ENCODE data around the gene INO80E. TPM values are rescaled to one million over a fixed set of nuclear protein-coding genes. Genes with fewer than 3 reads are reported as not detected.
A peak's percentile ranks its signal among the peaks of the same experiment; 100 is the strongest.

Gene INO80E
- total RNA-seq, 1 donor from 2014 or later, result 71.4 TPM

DNA sequence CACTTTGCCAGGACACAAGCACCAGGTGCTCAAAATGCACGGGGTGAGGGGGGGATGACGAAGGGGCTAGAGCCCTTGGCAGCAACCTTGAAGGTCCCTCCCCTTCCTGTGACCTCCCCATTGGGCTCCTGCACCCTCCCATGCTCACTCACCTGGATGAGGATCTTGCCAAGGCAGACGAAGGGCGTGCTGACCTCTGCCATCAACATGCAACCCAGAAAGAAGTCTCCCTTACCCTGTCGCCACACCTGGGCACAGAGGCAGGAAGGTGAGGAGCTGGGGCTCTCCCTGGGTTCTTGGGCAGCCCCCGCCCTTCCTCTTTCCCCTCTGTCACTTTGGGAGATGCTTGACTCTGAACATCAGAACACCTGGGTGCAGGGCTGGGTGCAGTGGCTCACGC, 29.5 kb downstream of the INO80E start:
- H3K9me3 Mint-ChIP-seq (ENCODE audit: unreplicated experiment), result peaks cover 7% of the 10 kb centered on the region
- TF ChIP-seq, protein P1, sequence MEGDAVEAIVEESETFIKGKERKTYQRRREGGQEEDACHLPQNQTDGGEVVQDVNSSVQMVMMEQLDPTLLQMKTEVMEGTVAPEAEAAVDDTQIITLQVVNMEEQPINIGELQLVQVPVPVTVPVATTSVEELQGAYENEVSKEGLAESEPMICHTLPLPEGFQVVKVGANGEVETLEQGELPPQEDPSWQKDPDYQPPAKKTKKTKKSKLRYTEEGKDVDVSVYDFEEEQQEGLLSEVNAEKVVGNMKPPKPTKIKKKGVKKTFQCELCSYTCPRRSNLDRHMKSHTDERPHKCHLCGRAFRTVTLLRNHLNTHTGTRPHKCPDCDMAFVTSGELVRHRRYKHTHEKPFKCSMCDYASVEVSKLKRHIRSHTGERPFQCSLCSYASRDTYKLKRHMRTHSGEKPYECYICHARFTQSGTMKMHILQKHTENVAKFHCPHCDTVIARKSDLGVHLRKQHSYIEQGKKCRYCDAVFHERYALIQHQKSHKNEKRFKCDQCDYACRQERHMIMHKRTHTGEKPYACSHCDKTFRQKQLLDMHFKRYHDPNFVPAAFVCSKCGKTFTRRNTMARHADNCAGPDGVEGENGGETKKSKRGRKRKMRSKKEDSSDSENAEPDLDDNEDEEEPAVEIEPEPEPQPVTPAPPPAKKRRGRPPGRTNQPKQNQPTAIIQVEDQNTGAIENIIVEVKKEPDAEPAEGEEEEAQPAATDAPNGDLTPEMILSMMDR (IDR thresholded peaks at IDR 0.05; ENCODE audit: partially characterized antibody, unreplicated experiment), result no peak
- DNase-seq, result no peak
- peaks cover 17% of the 10 kb centered on the region for H3K27me3 Mint-ChIP-seq (ENCODE audit: unreplicated experiment)
- H3K4me1 Mint-ChIP-seq (ENCODE audit: low read depth, unreplicated experiment), result peaks cover 25% of the 10 kb centered on the region
- no peak overlapping the region for H3K27ac Mint-ChIP-seq (ENCODE audit: unreplicated experiment)
- H3K36me3 Mint-ChIP-seq (ENCODE audit: unreplicated experiment), result no peaks in the 10 kb centered on the region
- H3K4me3 Mint-ChIP-seq (ENCODE audit: unreplicated experiment), result no peak overlapping the region

DNA sequence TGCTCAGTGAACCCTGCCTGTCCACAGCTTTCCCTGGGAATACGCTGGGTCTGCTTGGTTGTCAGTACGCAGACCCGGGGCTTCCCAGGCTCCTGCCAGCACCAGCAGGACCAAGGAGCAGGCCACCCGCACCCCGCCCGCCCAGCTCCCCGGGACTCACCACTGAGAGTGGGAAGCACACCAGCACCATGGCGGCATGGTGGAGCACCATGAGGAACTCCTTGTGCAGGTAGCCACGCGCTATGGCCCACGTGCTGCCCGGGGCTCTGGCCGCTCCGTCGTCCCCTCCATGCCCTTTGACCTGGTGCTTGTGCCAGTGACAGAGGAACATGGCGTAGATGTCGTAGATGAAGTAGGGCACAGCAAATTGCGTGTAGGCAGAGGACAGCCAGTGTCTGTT, 30.4 kb downstream of the INO80E start:
- Mint-ChIP-seq H3K36me3 (ENCODE audit: unreplicated experiment) (no peaks in the 10 kb centered on the region), H3K4me3 (ENCODE audit: unreplicated experiment) (peak overlapping the region; percentile 50), H3K4me1 (ENCODE audit: low read depth, unreplicated experiment) (peaks cover 24% of the 10 kb centered on the region), H3K27ac (ENCODE audit: unreplicated experiment) (no peak overlapping the region), H3K9me3 (ENCODE audit: unreplicated experiment) (peaks cover 7% of the 10 kb centered on the region), H3K27me3 (ENCODE audit: unreplicated experiment) (peaks cover 17% of the 10 kb centered on the region)
- DNase-seq, result no peak
- TF ChIP-seq, protein P1 (IDR thresholded peaks at IDR 0.05; ENCODE audit: partially characterized antibody, unreplicated experiment), result no peak

DNA sequence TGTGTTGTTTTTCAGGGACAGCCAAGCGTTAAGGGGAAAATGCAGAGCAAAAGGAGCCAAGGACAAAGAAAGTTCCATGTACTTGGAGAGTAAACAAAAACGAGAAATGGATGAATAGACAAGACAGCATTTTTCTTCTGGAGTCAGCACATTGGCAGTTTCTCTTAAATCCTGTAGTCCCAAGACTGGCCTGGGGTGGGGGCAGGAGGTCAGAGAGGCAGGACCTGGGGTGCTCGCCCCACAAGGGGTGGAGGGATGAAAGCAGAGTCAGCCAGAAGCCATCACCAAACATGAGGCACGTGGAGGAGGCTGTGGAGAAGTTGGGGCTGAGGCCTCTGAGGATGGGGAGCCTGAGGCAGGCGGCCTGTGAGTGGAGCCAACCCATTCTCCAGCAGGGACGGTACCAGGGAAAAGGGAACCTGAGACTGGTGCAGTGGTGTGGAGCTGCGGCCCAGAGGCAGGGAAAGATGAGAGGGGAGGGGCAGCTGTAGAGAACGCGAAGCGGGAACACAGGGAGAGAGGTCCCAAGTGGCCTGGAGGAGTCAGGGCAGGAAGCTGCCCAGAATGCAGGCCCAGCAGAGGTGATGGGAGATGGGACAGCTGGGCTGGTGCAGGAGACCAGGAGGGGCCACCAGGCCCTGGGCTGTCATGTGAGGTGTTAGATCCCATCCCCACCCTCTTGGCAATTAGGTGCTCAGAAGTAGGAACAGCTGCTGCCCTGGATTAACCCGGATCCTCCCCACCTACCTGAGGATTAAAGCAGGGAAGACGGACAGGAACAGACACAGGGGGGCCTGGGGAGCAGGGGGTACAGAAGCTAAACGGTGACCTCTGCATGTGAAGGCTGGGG, 31.8 kb downstream of the INO80E start:
- Mint-ChIP-seq H3K27me3 (ENCODE audit: unreplicated experiment) (peaks cover 17% of the 10 kb centered on the region), H3K36me3 (ENCODE audit: unreplicated experiment) (no peaks in the 10 kb centered on the region), H3K4me3 (ENCODE audit: unreplicated experiment) (peak overlapping the region; percentile 82), H3K9me3 (ENCODE audit: unreplicated experiment) (peaks cover 7% of the 10 kb centered on the region), H3K4me1 (ENCODE audit: low read depth, unreplicated experiment) (peaks cover 29% of the 10 kb centered on the region), H3K27ac (ENCODE audit: unreplicated experiment) (peak overlapping the region; percentile 83)
- TF ChIP-seq, protein P1 (IDR thresholded peaks at IDR 0.05; ENCODE audit: partially characterized antibody, unreplicated experiment), result no peak
- DNase-seq, result peak; percentile 53

DNA sequence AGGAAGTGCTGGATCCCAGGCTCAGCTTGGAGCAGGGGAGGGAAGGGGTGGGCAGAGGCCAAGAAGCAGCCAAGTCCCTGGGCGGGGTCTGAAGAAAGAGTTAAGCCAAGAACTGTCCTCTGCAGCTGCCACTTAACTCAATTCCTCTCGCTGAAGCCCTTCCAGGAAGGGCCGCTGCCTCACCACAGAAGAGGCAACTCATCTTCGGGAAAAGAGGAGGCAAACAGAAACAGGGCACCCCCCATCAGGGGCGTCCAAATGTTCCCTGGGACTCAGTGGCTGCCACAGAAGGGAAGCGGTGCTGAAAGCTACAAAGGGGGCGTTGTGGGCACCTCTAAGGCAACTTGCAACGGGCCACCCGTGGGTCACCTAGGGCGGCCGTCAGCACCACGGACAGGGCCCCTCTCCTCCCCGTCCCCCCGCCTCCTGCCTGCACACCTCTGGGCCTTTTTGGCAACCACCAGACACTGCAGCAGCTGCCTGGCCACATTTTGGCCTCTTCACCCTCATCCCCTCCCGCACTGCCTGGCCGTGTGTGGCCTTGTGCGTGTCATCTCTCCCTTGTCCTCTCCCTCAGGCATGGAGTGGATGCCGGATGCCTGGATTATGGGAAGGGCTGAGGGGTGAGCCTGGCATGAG, 32.5 kb downstream of the INO80E start:
- Mint-ChIP-seq H3K36me3 (ENCODE audit: unreplicated experiment) (no peaks in the 10 kb centered on the region), H3K4me3 (ENCODE audit: unreplicated experiment) (peak overlapping the region; percentile 93), H3K4me1 (ENCODE audit: low read depth, unreplicated experiment) (peaks cover 29% of the 10 kb centered on the region), H3K27me3 (ENCODE audit: unreplicated experiment) (peaks cover 17% of the 10 kb centered on the region), H3K9me3 (ENCODE audit: unreplicated experiment) (peaks cover 7% of the 10 kb centered on the region), H3K27ac (ENCODE audit: unreplicated experiment) (peak overlapping the region; percentile 68)
- TF ChIP-seq, protein P1 (IDR thresholded peaks at IDR 0.05; ENCODE audit: partially characterized antibody, unreplicated experiment), result no peak
- no peak for DNase-seq
